Measurements from ENCODE around the gene SLC22A4.

SLC22A4 gene

GRCh38 chr5:132300577-132301343 lies 6.6 kb downstream of the SLC22A4 start:
- no peak for TF ChIP-seq CTCF (IDR thresholded peaks at IDR 0.05; ENCODE audit: low read depth, low read length)
- no peak for DNase-seq (ENCODE audit: extremely low read depth, low read depth)

DNA sequence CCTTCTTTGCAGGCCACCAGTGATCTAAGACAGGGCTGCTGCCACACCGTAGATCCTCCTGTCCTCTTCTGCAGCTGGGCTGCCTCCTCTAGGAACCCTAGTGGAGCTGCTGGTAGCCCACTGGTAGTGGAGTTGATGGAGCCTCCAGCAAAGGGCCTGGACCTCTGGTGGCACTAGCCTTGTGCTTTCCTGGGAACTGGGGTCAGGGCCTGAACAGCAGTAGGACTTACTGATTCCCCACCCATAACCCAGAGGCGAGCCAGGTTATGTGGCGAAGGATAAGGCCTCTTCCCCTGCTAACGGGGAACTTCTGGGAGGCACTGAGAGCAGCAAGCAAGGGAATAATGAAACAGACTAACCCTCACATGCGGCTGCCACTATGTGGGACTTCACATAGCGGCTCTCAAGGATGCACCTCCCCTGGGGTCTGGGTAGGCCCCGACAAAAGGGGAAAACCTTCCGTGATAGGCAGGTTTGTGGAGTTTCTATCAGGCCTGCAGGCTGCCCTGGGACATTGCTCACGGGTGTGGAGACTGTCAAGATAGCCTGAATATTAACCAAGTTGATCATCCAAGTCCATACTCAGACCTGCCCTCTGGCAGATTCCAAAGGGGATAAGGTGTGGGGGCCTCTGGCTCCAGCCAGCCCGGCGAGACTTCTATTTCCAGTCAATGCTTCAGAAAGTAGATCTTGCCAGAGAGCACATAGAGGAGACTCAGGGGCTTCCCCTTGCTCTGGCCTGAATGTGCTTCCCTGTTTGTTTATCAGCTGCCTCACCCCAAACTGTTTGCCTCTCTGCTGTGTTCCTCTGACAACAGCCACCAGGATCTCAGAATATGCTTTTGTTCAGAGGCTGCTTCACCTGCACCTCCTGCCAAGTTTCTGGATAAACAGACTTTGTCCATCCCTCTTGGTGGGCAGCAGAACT lies 7.4 kb downstream of the SLC22A4 start:
- DNase-seq (ENCODE audit: extremely low read depth, low read depth), result no peak
- TF ChIP-seq CTCF (IDR thresholded peaks at IDR 0.05; ENCODE audit: low read depth, low read length), result no peak

GRCh38 chr5:132302413-132302812 lies 8.2 kb downstream of the SLC22A4 start:
- DNase-seq (ENCODE audit: extremely low read depth, low read depth), result no peak
- no peak for TF ChIP-seq CTCF (IDR thresholded peaks at IDR 0.05; ENCODE audit: low read depth, low read length)

DNA sequence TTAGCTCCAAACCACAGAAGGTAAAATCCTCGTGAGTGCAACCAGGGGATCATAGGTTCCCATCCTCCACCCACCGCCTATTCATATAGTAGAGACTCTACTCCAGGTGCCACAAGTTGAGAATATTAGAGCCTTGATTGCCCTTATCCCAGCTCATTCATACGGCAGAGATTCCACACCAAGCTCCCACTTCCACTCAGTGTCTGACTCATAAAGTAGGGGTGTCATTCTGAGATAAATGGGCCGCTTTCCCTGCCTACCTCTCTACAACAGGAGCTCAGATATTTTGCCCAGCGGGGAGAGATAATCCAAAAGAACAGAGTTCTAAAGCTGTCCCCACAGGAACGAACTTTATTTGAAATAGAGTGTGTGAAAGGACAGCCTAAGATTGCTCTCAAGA lies 9.4 kb downstream of the SLC22A4 start:
- TF ChIP-seq CTCF (IDR thresholded peaks at IDR 0.05; ENCODE audit: low read depth, low read length), result no peak
- no peak for DNase-seq (ENCODE audit: extremely low read depth, low read depth)

DNA sequence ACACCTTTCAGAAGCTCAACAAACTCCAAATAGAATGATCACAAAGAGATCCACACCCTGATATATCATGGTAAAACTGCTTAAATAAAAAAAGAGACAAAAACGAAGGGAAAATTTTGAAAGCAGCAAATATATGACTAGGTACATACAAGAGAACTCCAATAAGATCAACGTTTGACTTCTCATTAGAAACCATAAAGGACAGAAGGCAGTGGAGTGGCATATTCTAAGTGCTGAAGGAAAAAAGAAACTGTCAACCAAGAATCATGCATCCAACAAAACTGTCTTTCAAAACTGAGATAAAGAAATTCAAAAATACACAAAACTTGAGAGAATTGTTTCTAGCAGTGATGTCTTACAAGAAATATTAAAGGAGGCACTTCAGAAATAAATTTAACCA lies 11.2 kb downstream of the SLC22A4 start:
- no peak for TF ChIP-seq CTCF (IDR thresholded peaks at IDR 0.05; ENCODE audit: low read depth, low read length)
- DNase-seq (ENCODE audit: extremely low read depth, low read depth), result no peak

- TF ChIP-seq CTCF (IDR thresholded peaks at IDR 0.05; ENCODE audit: low read depth, low read length), result no peak
- DNase-seq (ENCODE audit: extremely low read depth, low read depth), result no peak
These were observed 14.5 kb downstream of the SLC22A4 start for GRCh38 chr5:132308701-132309100.

- no peak for TF ChIP-seq CTCF (IDR thresholded peaks at IDR 0.05; ENCODE audit: low read depth, low read length)
- DNase-seq (ENCODE audit: extremely low read depth, low read depth), result no peak
These were observed 15.5 kb downstream of the SLC22A4 start for GRCh38 chr5:132309679-132310078.

Data from AG09319 (cell line).